Immature natural killer cell (primary cell): Measurements from ENCODE around the gene CHTOP. TPM values are rescaled to one million over a fixed set of nuclear protein-coding genes. Genes with fewer than 3 reads are reported as not detected.
"Not testable (repeated sequence)": the region's sequence is repeated elsewhere in the genome, so short reads cannot be mapped to it uniquely, and the experiment has no call there.

Experiments used
- DNase-seq, 3 donors: peaks; one replicate each; pipeline ENCODE4 v3.0.0; 2022; ENCODE audit warnings: mixed read lengths in 1 of 3
- H3K27ac Mint-ChIP-seq, 6 donors: one replicate each; pipeline ENCODE4 v1.8.0; 2020; ENCODE audit warnings: mixed read lengths in 6 of 6, mild to moderate bottlenecking in 5 of 6, inconsistent platforms in 4 of 6, moderate library complexity in 3 of 6
- H3K27me3 Mint-ChIP-seq, 3 donors: one replicate each; pipeline ENCODE4 v1.8.0; 2020 to 2021; ENCODE audit warnings: low read depth in 3 of 3, mild to moderate bottlenecking in 3 of 3, mixed read lengths in 3 of 3, moderate library complexity in 3 of 3, inconsistent platforms in 1 of 3
- H3K36me3 Mint-ChIP-seq, 3 donors: one replicate each; pipeline ENCODE4 v1.8.0; 2020; ENCODE audit warnings: mixed read lengths in 3 of 3, inconsistent platforms in 2 of 3, mild to moderate bottlenecking in 2 of 3
- H3K4me1 Mint-ChIP-seq, 2 donors: one replicate each; pipeline ENCODE4 v1.8.0; 2020; ENCODE audit warnings: inconsistent platforms in 2 of 2, mild to moderate bottlenecking in 2 of 2, mixed read lengths in 2 of 2, moderate library complexity in 1 of 2
- H3K4me3 Mint-ChIP-seq, 5 donors: one replicate each; pipeline ENCODE4 v1.8.0; 2020; ENCODE audit warnings: mild to moderate bottlenecking in 5 of 5, mixed read lengths in 5 of 5, inconsistent platforms in 3 of 5, moderate library complexity in 3 of 5
- H3K9me3 Mint-ChIP-seq, 6 donors: one replicate each; pipeline ENCODE4 v1.8.0; 2020; ENCODE audit warnings: mild to moderate bottlenecking in 6 of 6, mixed read lengths in 6 of 6, inconsistent platforms in 4 of 6, moderate library complexity in 3 of 6
- polyA plus RNA-seq, 3 donors: library from polyadenylated mRNA; unstranded; fragments of 300-500 nt; fragmentation: Illumina TruSeq; gene quantifications; one replicate each; pipeline ENCODE4 v1.2.3, GENCODE V29; 2021

Gene CHTOP
- polyA plus RNA-seq = 10 to 100 TPM; 37.5 to 70.8 (median 63.1) TPM

- peak; percentile 97 to 98 (median 98) for DNase-seq
- peak within 1 kb of the TSS; percentile 98 to 100 (median 99) for H3K4me3 Mint-ChIP-seq
- peaks cover 36 to 48% of the 10 kb centered on the region in 2 donors for H3K4me1 Mint-ChIP-seq
- H3K27me3 Mint-ChIP-seq = peaks cover 4 to 14% (median 8%) of the 10 kb centered on the region in 3 donors
- H3K36me3 Mint-ChIP-seq = peaks cover 10 to 11% (median 11%) of the 10 kb centered on the region in 3 donors
- no peaks in the 10 kb centered on the region for H3K9me3 Mint-ChIP-seq
- peak within 1 kb of the TSS; percentile 99 to 100 (median 100) for H3K27ac Mint-ChIP-seq
These were observed at the start of gene CHTOP for GRCh38 chr1:153633754-153634665. CHTOP (plus strand) TSS chr1:153634066; CDS start chr1:153636589, 2,523 bp downstream.

GRCh38 chr1:153585006-153585405 is 48.9 kb upstream of the CHTOP start:
- Mint-ChIP-seq H3K27ac (no peak overlapping the region), H3K27me3 (peaks cover 0 to 13% (median 2%) of the 10 kb centered on the region in 3 donors), H3K36me3 (no peaks in the 10 kb centered on the region)

GRCh38 chr1:153586347-153586746 is 47.5 kb upstream of the CHTOP start:
- H3K27ac Mint-ChIP-seq = no peak overlapping the region
- no peaks in the 10 kb centered on the region for H3K4me1 Mint-ChIP-seq
- no peak for DNase-seq
- no peaks in the 10 kb centered on the region for H3K36me3 Mint-ChIP-seq
- H3K27me3 Mint-ChIP-seq = peaks cover 0 to 13% (median 2%) of the 10 kb centered on the region in 3 donors
- H3K9me3 Mint-ChIP-seq = no peaks in the 10 kb centered on the region
- H3K4me3 Mint-ChIP-seq = no peak overlapping the region

More at GRCh38 chr1:153585006-153585405, 48.9 kb upstream of the CHTOP start:
- Mint-ChIP-seq H3K4me1 (no peaks in the 10 kb centered on the region), H3K4me3 (no peak overlapping the region), H3K9me3 (no peaks in the 10 kb centered on the region)
- no peak for DNase-seq

GRCh38 chr1:153587314-153587713 is 46.6 kb upstream of the CHTOP start:
- Mint-ChIP-seq H3K9me3 (no peaks in the 10 kb centered on the region), H3K4me3 (no peak overlapping the region), H3K27ac (no peak overlapping the region), H3K27me3 (peaks cover 0 to 13% (median 2%) of the 10 kb centered on the region in 3 donors), H3K36me3 (no peaks in the 10 kb centered on the region), H3K4me1 (no peaks in the 10 kb centered on the region)
- DNase-seq = no peak

- H3K36me3 Mint-ChIP-seq, DNase-seq, H3K4me1 Mint-ChIP-seq, H3K9me3 Mint-ChIP-seq, H3K4me3 Mint-ChIP-seq, H3K27ac Mint-ChIP-seq: not testable (repeated sequence)
- peaks cover 0 to 13% (median 2%) of the 10 kb centered on the region in 3 donors for H3K27me3 Mint-ChIP-seq
These were observed 45.8 kb upstream of the CHTOP start for GRCh38 chr1:153588033-153588432.

- peaks cover 0 to 13% (median 2%) of the 10 kb centered on the region in 3 donors for H3K27me3 Mint-ChIP-seq
- no peak overlapping the region for H3K27ac Mint-ChIP-seq
- H3K4me3 Mint-ChIP-seq = no peak overlapping the region
- no peaks in the 10 kb centered on the region for H3K9me3 Mint-ChIP-seq
- no peak for DNase-seq
- no peaks in the 10 kb centered on the region for H3K36me3 Mint-ChIP-seq
- H3K4me1 Mint-ChIP-seq = no peaks in the 10 kb centered on the region
These were observed 45.4 kb upstream of the CHTOP start for GRCh38 chr1:153588482-153588881.

- Mint-ChIP-seq H3K4me1 (no peaks in the 10 kb centered on the region), H3K27ac (no peak overlapping the region), H3K36me3 (peaks cover 0 to 3% (median 0%) of the 10 kb centered on the region in 3 donors), H3K9me3 (no peaks in the 10 kb centered on the region), H3K27me3 (peaks cover 0 to 5% (median 0%) of the 10 kb centered on the region in 3 donors), H3K4me3 (no peak overlapping the region)
- DNase-seq = no peak
These were observed 41.1 kb upstream of the CHTOP start for GRCh38 chr1:153592748-153593147.

GRCh38 chr1:153597206-153597605 is 36.7 kb upstream of the CHTOP start:
- Mint-ChIP-seq H3K4me1 (no peaks in the 10 kb centered on the region), H3K36me3 (peaks cover 0 to 3% (median 0%) of the 10 kb centered on the region in 3 donors), H3K4me3 (no peak overlapping the region), H3K9me3 (no peaks in the 10 kb centered on the region), H3K27ac (no peak overlapping the region), H3K27me3 (peaks cover 0 to 2% (median 1%) of the 10 kb centered on the region in 3 donors)
- DNase-seq = no peak

- H3K27ac Mint-ChIP-seq = peak overlapping the region in 1 of 6 donors; percentile 22
- H3K36me3 Mint-ChIP-seq = peaks cover 0 to 3% (median 0%) of the 10 kb centered on the region in 3 donors
- peaks cover 0 to 2% (median 1%) of the 10 kb centered on the region in 3 donors for H3K27me3 Mint-ChIP-seq
- H3K4me1 Mint-ChIP-seq = no peaks in the 10 kb centered on the region
- no peaks in the 10 kb centered on the region for H3K9me3 Mint-ChIP-seq
- DNase-seq = no peak
- no peak overlapping the region for H3K4me3 Mint-ChIP-seq
These were observed 35.3 kb upstream of the CHTOP start for GRCh38 chr1:153598309-153599172.

- Mint-ChIP-seq H3K4me3 (no peak overlapping the region), H3K4me1 (no peaks in the 10 kb centered on the region), H3K36me3 (peaks cover 0 to under 1% (median 0%) of the 10 kb centered on the region in 3 donors), H3K9me3 (no peaks in the 10 kb centered on the region), H3K27me3 (peaks cover 0 to 3% (median 2%) of the 10 kb centered on the region in 3 donors), H3K27ac (no peak overlapping the region)
- DNase-seq = no peak
These were observed 34.0 kb upstream of the CHTOP start for GRCh38 chr1:153599847-153600246.

GRCh38 chr1:153602749-153603148 is 31.1 kb upstream of the CHTOP start:
- Mint-ChIP-seq H3K27me3 (peaks cover 0 to 3% (median 0%) of the 10 kb centered on the region in 3 donors), H3K4me3 (no peak overlapping the region), H3K27ac (no peak overlapping the region), H3K4me1 (no peaks in the 10 kb centered on the region), H3K9me3 (no peaks in the 10 kb centered on the region), H3K36me3 (no peaks in the 10 kb centered on the region)
- DNase-seq = no peak

- no peak overlapping the region for H3K27ac Mint-ChIP-seq
- H3K4me3 Mint-ChIP-seq = no peak overlapping the region
- no peaks in the 10 kb centered on the region for H3K36me3 Mint-ChIP-seq
- H3K27me3 Mint-ChIP-seq = peaks cover 0 to 3% (median 0%) of the 10 kb centered on the region in 3 donors
- no peak for DNase-seq
- H3K4me1 Mint-ChIP-seq = no peaks in the 10 kb centered on the region
- H3K9me3 Mint-ChIP-seq = no peaks in the 10 kb centered on the region
These were observed 27.7 kb upstream of the CHTOP start for GRCh38 chr1:153606194-153606593.

GRCh38 chr1:153607381-153607780 is 26.5 kb upstream of the CHTOP start:
- H3K9me3 Mint-ChIP-seq = no peaks in the 10 kb centered on the region
- no peak for DNase-seq
- H3K4me3 Mint-ChIP-seq = no peak overlapping the region
- no peaks in the 10 kb centered on the region for H3K36me3 Mint-ChIP-seq
- H3K27ac Mint-ChIP-seq = no peak overlapping the region
- H3K27me3 Mint-ChIP-seq = peaks cover 0 to 3% (median 0%) of the 10 kb centered on the region in 3 donors
- no peaks in the 10 kb centered on the region for H3K4me1 Mint-ChIP-seq
